Left lung (tissue), 14 donors: Measurements from ENCODE around the gene TCEAL2. TPM values are rescaled to one million over a fixed set of nuclear protein-coding genes. Genes with fewer than 3 reads are reported as not detected.
"Not testable (repeated sequence)": the region's sequence is repeated elsewhere in the genome, so short reads cannot be mapped to it uniquely, and the experiment has no call there.

Experiments
- ATAC-seq: fragments of 200-7000 bp; cut with Tn5 transposase; one replicate; pipeline ENCODE4 v1.9.1; 2020; ENCODE audit warnings: moderate library complexity
- DNase-seq, 4 donors: peaks; one replicate each; pipeline ENCODE4 v3.0.0-alpha.2; 2013 to 2020
- H3K27ac ChIP-seq, 2 donors: fragments of 200-600 bp; sonication (generic) in 1 of 2; one replicate each; pipeline versions ENCODE4 v1.5.0 to v1.8.0; 2020 to 2021
- H3K27me3 ChIP-seq, 2 donors: fragments of 200-600 bp; sonication (generic) in 1 of 2; one replicate each; pipeline versions ENCODE4 v1.5.0 to v1.8.0; 2020 to 2021
- H3K36me3 ChIP-seq, 2 donors: fragments of 200-600 bp; sonication (generic) in 1 of 2; one replicate each; pipeline versions ENCODE4 v1.5.0 to v1.8.0; 2020 to 2021
- H3K4me1 ChIP-seq, 2 donors: fragments of 200-600 bp; one replicate each; pipeline ENCODE4 v1.8.0; 2021
- H3K4me3 ChIP-seq, 2 donors: fragments of 200-600 bp; sonication (generic) in 1 of 2; one replicate each; pipeline versions ENCODE4 v1.5.0 to v1.8.0; 2020 to 2021; ENCODE audit warnings: mild to moderate bottlenecking in 1 of 2
- H3K9me3 ChIP-seq, 2 donors: fragments of 200-600 bp; sonication (generic) in 1 of 2; one replicate each; pipeline versions ENCODE4 v1.5.0 to v1.8.0; 2020 to 2021
- CTCF ChIP-seq, 2 donors: fragments of 200-600 bp; sonication (generic) in 1 of 2; IDR thresholded peaks; one replicate each; pipeline versions ENCODE4 v1.5.0 to v1.8.0; 2021; ENCODE audit warnings: antibody characterized with exemption in 2 of 2
- intact Hi-C, 2 donors: fragments of 100-400 bp; cut with DNase I; formaldehyde crosslinking; loops; one replicate each; pipeline versions ENCODE4 v1.11.2 to v1.14.2; 2022
- long read RNA-seq, 12 donors: library from polyadenylated mRNA in 2 of 12; unstranded in 2 of 12; transcript quantifications; one replicate each; pipeline ENCODE4 v2.0.0 and lab custom pipeline, GENCODE V29; 2019 to 2026
- polyA plus RNA-seq, 6 donors: library from polyadenylated mRNA; unstranded; fragments of 120-200 nt; gene quantifications; one replicate each; pipeline ENCODE4 v1.2.1, GENCODE V29; 2013; ENCODE audit not compliant: insufficient read length in 6 of 6
- total RNA-seq, 2 donors: library from RNA; stranded (reverse); fragmentation: NEBNext Ultra II Directional; extraction: Animal tissue kit (Norgen Biotek cat#: 25700); gene quantifications; one replicate each; pipeline ENCODE4 v1.2.1, GENCODE V29; 2021
- donor health status: DM: no; HTN: yes; CAD: no.
- donor health status: DM: no; HTN: no; CAD: no.

The TCEAL2 gene
- total RNA-seq (1 to 10 TPM; 3.3 to 4.4 TPM), polyA plus RNA-seq (1 to 10 TPM; 1.1 to 3.3 (median 2.3) TPM)
- long read RNA-seq, donor 1, partial matches to known transcripts: 0 of 2 reads
- long read RNA-seq, donor 1, other reads (novel, unspliced or antisense): 0 of 2 reads
- long read RNA-seq, donor 2: 0 reads
- long read RNA-seq, donor 3: 0 reads
- long read RNA-seq, donor 4, transcript TCEAL2-202 (3 exons, 1,100 nt): major isoform, 6 of 7 reads
- long read RNA-seq, donor 4, partial matches to known transcripts: 0 of 7 reads
- long read RNA-seq, donor 4, other reads (novel, unspliced or antisense): 1 of 7 reads
- long read RNA-seq, donor 5, partial matches to known transcripts: 0 of 1 reads
- long read RNA-seq, donor 5, other reads (novel, unspliced or antisense): 0 of 1 reads
- long read RNA-seq, donor 6: 0 reads
- long read RNA-seq, donor 7: 0 reads
- long read RNA-seq, donor 8, partial matches to known transcripts: 0 of 1 reads
- long read RNA-seq, donor 8, other reads (novel, unspliced or antisense): 0 of 1 reads
- long read RNA-seq, donor 9: 0 reads
- long read RNA-seq, donor 10, partial matches to known transcripts: 0 of 1 reads
- long read RNA-seq, donor 10, other reads (novel, unspliced or antisense): 0 of 1 reads
- long read RNA-seq, donor 11, transcript TCEAL2-202 (3 exons, 1,100 nt): major isoform, 72 of 101 reads
- long read RNA-seq, donor 11, transcript TCEAL2-203 (2 exons, 855 nt): minor isoform, 12 of 101 reads
- long read RNA-seq, donor 11, partial matches to known transcripts: 0 of 101 reads
- long read RNA-seq, donor 11, other reads (novel, unspliced or antisense): 17 of 101 reads
- long read RNA-seq, donor 12: 0 reads

- H3K36me3 ChIP-seq, H3K4me1 ChIP-seq, H3K9me3 ChIP-seq, H3K4me3 ChIP-seq, H3K27ac ChIP-seq, intact Hi-C loops: not testable (repeated sequence)
- peaks cover 4 to 23% of the 10 kb centered on the region in 2 donors for H3K27me3 ChIP-seq
- peak in 2 of 4 donors; percentile 15 to 53 for DNase-seq
- peak; percentile 89 for ATAC-seq
Observed at GRCh38 chrX:102125436-102125835, at the start of gene TCEAL2. TSS of gene TCEAL2 (plus strand) at chrX:102125679. CDS start at chrX:102126831, 1,152 bp downstream.

GRCh38 chrX:102077426-102077825 lies 48.1 kb upstream of the TCEAL2 start:
- DNase-seq (no peak), ATAC-seq (no peak)
- Histone ChIP-seq H3K4me3 (no peak overlapping the region), H3K36me3 (no peaks in the 10 kb centered on the region), H3K4me1 (no peaks in the 10 kb centered on the region), H3K9me3 (no peaks in the 10 kb centered on the region), H3K27ac (no peak overlapping the region), H3K27me3 (no peaks in the 10 kb centered on the region)
- intact Hi-C loops: no loop called here
- TF ChIP-seq CTCF (IDR thresholded peaks at IDR 0.05): no peak

DNA sequence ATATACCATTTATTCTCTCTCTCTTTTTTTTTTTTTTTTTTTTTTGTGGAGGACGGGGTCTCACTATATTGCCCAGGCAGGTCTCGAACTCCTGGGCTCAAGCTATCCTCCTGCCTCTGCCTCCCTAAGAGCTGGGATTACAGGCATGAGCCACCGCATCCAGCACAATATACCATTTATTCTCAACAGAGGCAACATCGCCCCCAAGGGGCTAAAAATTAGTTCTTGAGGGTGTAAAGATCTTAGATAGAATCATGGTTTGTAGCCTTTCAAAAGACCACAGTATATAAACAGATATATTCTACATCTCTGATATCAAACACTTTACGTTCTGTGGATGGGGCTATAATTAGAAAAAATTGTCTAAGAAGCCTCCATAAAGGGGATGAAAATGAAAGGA lies 39.8 kb upstream of the TCEAL2 start:
- no peaks in the 10 kb centered on the region for H3K36me3 ChIP-seq
- DNase-seq (no peak), ATAC-seq (no peak)
- no peak overlapping the region for H3K27ac ChIP-seq
- no peak for TF ChIP-seq CTCF (IDR thresholded peaks at IDR 0.05)
- intact Hi-C loops: no loop called here
- no peaks in the 10 kb centered on the region for H3K4me1 ChIP-seq
- H3K9me3 ChIP-seq: no peaks in the 10 kb centered on the region
- H3K27me3 ChIP-seq: no peaks in the 10 kb centered on the region
- H3K4me3 ChIP-seq: no peak overlapping the region

GRCh38 chrX:102113367-102113766 lies 12.1 kb upstream of the TCEAL2 start:
- H3K4me1 ChIP-seq: no peaks in the 10 kb centered on the region
- H3K27me3 ChIP-seq: peaks cover 0 to 3% of the 10 kb centered on the region in 2 donors
- no peak overlapping the region for H3K27ac ChIP-seq
- intact Hi-C loops: no loop called here
- no peaks in the 10 kb centered on the region for H3K36me3 ChIP-seq
- DNase-seq (no peak), ATAC-seq (no peak)
- no peak overlapping the region for H3K4me3 ChIP-seq
- no peaks in the 10 kb centered on the region for H3K9me3 ChIP-seq
- TF ChIP-seq CTCF (IDR thresholded peaks at IDR 0.05): no peak

- no peaks in the 10 kb centered on the region for H3K4me1 ChIP-seq
- no peak for DNase-seq
- ATAC-seq: no peak
- H3K36me3 ChIP-seq: no peaks in the 10 kb centered on the region
- H3K27me3 ChIP-seq: peaks cover 0 to 3% of the 10 kb centered on the region in 2 donors
- no peak for TF ChIP-seq CTCF (IDR thresholded peaks at IDR 0.05)
- intact Hi-C loops: no loop called here
- H3K9me3 ChIP-seq: no peaks in the 10 kb centered on the region
- H3K4me3 ChIP-seq: no peak overlapping the region
- no peak overlapping the region for H3K27ac ChIP-seq
Observed at GRCh38 chrX:102115748-102116147, 9.7 kb upstream of the TCEAL2 start.

GRCh38 chrX:102125014-102125413 lies 465 bp upstream of the TCEAL2 start:
- ATAC-seq: peak; percentile 21
- peaks cover 4 to 23% of the 10 kb centered on the region in 2 donors for H3K27me3 ChIP-seq
- H3K27ac ChIP-seq, H3K4me3 ChIP-seq, DNase-seq, H3K4me1 ChIP-seq, H3K9me3 ChIP-seq, intact Hi-C loops, H3K36me3 ChIP-seq: not testable (repeated sequence)

- H3K4me1 ChIP-seq, DNase-seq, ATAC-seq, H3K36me3 ChIP-seq, H3K4me3 ChIP-seq, intact Hi-C loops, H3K27ac ChIP-seq, H3K9me3 ChIP-seq: not testable (repeated sequence)
- peaks cover 4 to 23% of the 10 kb centered on the region in 2 donors for H3K27me3 ChIP-seq
Observed at GRCh38 chrX:102126080-102126818, 770 bp downstream of the TCEAL2 start.
